Astrocyte (in vitro differentiated cells and primary cell): ENCODE data around the gene MRPL36. TPM values are rescaled to one million over a fixed set of nuclear protein-coding genes. Genes with fewer than 3 reads are reported as not detected.
"Not testable (repeated sequence)": the region's sequence is repeated elsewhere in the genome, so short reads cannot be mapped to it uniquely, and the experiment has no call there.

Experiments
- DNase-seq: peaks from one replicate; pipeline ENCODE4 v3.0.0-alpha.2; 2010; ENCODE audit warnings: low read depth
- FAIRE-seq: peaks from 2 replicates; lab custom pipeline; 2011; peaks lifted over from hg19 to GRCh38; lab: Jason Lieb, UNC
- H2AFZ ChIP-seq: 2 replicates; pipeline ENCODE4 v1.6.0; 2012; ENCODE audit warnings: low read depth, low read length, inconsistent platforms
- H3K27ac ChIP-seq: 2 replicates; pipeline ENCODE4 v1.5.1; 2011; ENCODE audit warnings: low read depth, low read length, inconsistent platforms
- H3K27me3 ChIP-seq: 2 replicates; pipeline ENCODE4 v1.6.0; 2011; ENCODE audit warnings: low read length, inconsistent platforms; ENCODE audit not compliant: insufficient read depth
- H3K36me3 ChIP-seq: 2 replicates; pipeline ENCODE4 v1.5.1; 2011; ENCODE audit warnings: low read length, inconsistent platforms; ENCODE audit not compliant: insufficient read depth
- H3K4me1 ChIP-seq: 2 replicates; pipeline ENCODE4 v1.5.1; 2011; ENCODE audit warnings: low read length, inconsistent platforms; ENCODE audit not compliant: insufficient read depth
- H3K4me2 ChIP-seq: 2 replicates; pipeline ENCODE4 v1.6.0; 2012; ENCODE audit warnings: low read length, inconsistent platforms
- H3K4me3 ChIP-seq: 2 replicates; pipeline ENCODE4 v1.5.1; 2011; ENCODE audit warnings: low read depth, mild to moderate bottlenecking, low read length, inconsistent platforms; ENCODE audit not compliant: insufficient read depth
- H3K79me2 ChIP-seq: 2 replicates; pipeline ENCODE4 v1.6.0; 2012; ENCODE audit warnings: mild to moderate bottlenecking, low read length, inconsistent platforms; ENCODE audit not compliant: insufficient read depth
- H3K9ac ChIP-seq: 2 replicates; pipeline ENCODE4 v1.6.0; 2012; ENCODE audit warnings: mild to moderate bottlenecking, low read length, inconsistent platforms
- H3K9me3 ChIP-seq: 2 replicates; pipeline ENCODE4 v1.5.1; 2012; ENCODE audit warnings: low read depth, mild to moderate bottlenecking, low read length, inconsistent platforms; ENCODE audit not compliant: insufficient read depth
- H4K20me1 ChIP-seq: 2 replicates; pipeline ENCODE4 v1.6.0; 2012; ENCODE audit warnings: low read length, inconsistent platforms; ENCODE audit not compliant: insufficient read depth
- H3K27ac Mint-ChIP-seq: one replicate; pipeline ENCODE4 v1.8.0; 2021; ENCODE audit warnings: mild to moderate bottlenecking, mixed read lengths; ENCODE audit not compliant: unreplicated experiment
- H3K27me3 Mint-ChIP-seq: one replicate; pipeline ENCODE4 v1.8.0; 2021; ENCODE audit warnings: low read depth, mixed read lengths; ENCODE audit not compliant: unreplicated experiment
- H3K36me3 Mint-ChIP-seq: one replicate; pipeline ENCODE4 v1.8.0; 2021; ENCODE audit warnings: low read depth, mixed read lengths; ENCODE audit not compliant: unreplicated experiment
- H3K4me1 Mint-ChIP-seq: one replicate; pipeline ENCODE4 v1.8.0; 2021; ENCODE audit warnings: low read depth, mixed read lengths; ENCODE audit not compliant: unreplicated experiment
- H3K4me3 Mint-ChIP-seq: one replicate; pipeline ENCODE4 v1.8.0; 2021; ENCODE audit warnings: mild to moderate bottlenecking, moderate library complexity, mixed read lengths; ENCODE audit not compliant: unreplicated experiment
- H3K9me3 Mint-ChIP-seq: one replicate; pipeline ENCODE4 v1.8.0; 2021; ENCODE audit warnings: mild to moderate bottlenecking, mixed read lengths; ENCODE audit not compliant: unreplicated experiment
- EZH2 ChIP-seq: IDR thresholded peaks from 2 replicates; pipeline ENCODE4 v1.6.1; 2012; ENCODE audit warnings: mild to moderate bottlenecking, low read length, inconsistent platforms; ENCODE audit not compliant: insufficient read depth
- total RNA-seq: library from RNA; stranded (reverse); gene quantifications from 2 replicates; pipeline ENCODE4 v1.2.1, GENCODE V29; 2021
- TF ChIP-seq, protein P1 (sequence below): IDR thresholded peaks from 2 replicates; pipeline ENCODE4 v1.5.1; 2011; ENCODE audit warnings: low read depth, mild to moderate bottlenecking, inconsistent platforms, low read length, moderate library complexity; ENCODE audit not compliant: insufficient read depth

The MRPL36 gene
- total RNA-seq, 1 donor from 2014 or later, result 72.2 TPM

DNA sequence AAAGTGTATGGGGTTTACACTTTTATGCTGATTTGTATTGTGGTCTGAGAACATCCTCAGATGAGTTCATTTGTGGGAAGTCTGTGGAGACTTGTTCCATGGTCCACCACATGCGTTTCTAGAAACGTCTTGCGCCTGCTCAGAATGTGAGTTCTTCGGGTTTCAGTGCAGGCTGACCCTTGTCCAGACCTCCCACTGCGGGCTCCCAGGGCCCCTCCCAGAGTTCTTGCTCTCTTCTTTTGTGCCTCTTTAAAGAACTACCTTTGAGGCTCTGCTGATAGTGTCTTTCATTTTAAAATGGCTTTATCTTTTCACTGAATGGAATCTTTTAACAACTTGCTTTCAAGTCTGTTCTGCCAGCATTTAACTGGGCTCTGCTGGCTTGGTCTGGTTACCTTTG, 19.1 kb upstream of the MRPL36 start:
- H2AFZ ChIP-seq, result no peak overlapping the region
- H3K27ac ChIP-seq, result no peak overlapping the region
- H3K4me3 ChIP-seq, result no peak overlapping the region
- H3K9ac ChIP-seq, result no peak overlapping the region
- Mint-ChIP-seq H3K9me3 (peaks cover 1% of the 10 kb centered on the region), H3K27ac (no peak overlapping the region), H3K4me3 (no peak overlapping the region), H3K36me3 (peaks cover 40% of the 10 kb centered on the region), H3K4me1 (peaks cover 5% of the 10 kb centered on the region), H3K27me3 (no peaks in the 10 kb centered on the region)
- H3K79me2 ChIP-seq, result no peaks in the 10 kb centered on the region
- no peaks in the 10 kb centered on the region for H3K4me1 ChIP-seq
- no peak overlapping the region for H3K4me2 ChIP-seq
- H3K27me3 ChIP-seq, result no peaks in the 10 kb centered on the region
- DNase-seq (no peak), FAIRE-seq (no peak)
- no peaks in the 10 kb centered on the region for H3K9me3 ChIP-seq
- peaks cover 13% of the 10 kb centered on the region for H4K20me1 ChIP-seq
- no peak for TF ChIP-seq EZH2
- TF ChIP-seq, protein P1, sequence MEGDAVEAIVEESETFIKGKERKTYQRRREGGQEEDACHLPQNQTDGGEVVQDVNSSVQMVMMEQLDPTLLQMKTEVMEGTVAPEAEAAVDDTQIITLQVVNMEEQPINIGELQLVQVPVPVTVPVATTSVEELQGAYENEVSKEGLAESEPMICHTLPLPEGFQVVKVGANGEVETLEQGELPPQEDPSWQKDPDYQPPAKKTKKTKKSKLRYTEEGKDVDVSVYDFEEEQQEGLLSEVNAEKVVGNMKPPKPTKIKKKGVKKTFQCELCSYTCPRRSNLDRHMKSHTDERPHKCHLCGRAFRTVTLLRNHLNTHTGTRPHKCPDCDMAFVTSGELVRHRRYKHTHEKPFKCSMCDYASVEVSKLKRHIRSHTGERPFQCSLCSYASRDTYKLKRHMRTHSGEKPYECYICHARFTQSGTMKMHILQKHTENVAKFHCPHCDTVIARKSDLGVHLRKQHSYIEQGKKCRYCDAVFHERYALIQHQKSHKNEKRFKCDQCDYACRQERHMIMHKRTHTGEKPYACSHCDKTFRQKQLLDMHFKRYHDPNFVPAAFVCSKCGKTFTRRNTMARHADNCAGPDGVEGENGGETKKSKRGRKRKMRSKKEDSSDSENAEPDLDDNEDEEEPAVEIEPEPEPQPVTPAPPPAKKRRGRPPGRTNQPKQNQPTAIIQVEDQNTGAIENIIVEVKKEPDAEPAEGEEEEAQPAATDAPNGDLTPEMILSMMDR, result no peak
- H3K36me3 ChIP-seq, result peaks cover 33% of the 10 kb centered on the region

DNA sequence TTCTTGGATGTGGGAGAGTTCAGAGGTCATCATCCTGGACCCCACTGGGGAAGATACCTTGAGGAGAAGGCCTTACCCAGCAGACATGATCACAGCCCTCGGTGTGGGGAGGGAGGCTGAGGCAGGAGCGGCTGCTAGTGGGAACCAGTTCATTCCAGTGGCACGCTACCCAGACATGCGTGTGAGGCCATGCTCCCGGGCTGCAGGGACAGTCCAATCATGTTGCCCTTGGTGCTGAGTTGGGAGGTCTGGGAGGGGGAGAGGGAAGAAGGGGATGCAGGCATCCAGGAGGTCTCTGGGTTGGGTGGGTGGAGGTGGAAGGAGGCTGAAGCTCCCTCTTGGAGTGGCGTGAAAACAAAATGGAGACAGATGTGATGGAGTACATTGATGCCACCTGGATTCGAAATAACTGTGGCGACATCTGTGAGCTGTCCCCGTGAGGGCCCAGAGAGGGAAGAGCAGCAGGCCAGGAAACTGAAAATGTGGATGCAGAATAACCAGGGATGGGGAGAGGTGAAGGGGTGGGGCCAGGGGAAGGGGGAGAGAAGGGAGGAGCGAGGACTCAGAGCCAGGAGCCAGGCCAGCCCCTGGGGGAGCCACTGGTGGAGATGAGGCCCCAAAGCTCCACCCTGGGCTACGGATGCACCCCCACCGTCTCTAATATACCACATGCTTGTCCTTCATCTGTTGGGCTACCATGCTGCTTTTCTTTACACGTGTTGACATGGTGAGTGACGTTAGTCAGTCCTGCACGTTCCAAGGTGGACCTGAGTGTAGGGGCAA, 17.8 kb upstream of the MRPL36 start:
- Mint-ChIP-seq H3K4me1 (peaks cover 13% of the 10 kb centered on the region), H3K4me3 (no peak overlapping the region), H3K36me3 (peaks cover 49% of the 10 kb centered on the region), H3K27ac (no peak overlapping the region), H3K9me3 (peaks cover 3% of the 10 kb centered on the region), H3K27me3 (no peaks in the 10 kb centered on the region)
- no peaks in the 10 kb centered on the region for H3K4me1 ChIP-seq
- H2AFZ ChIP-seq, result no peak overlapping the region
- H3K27ac ChIP-seq, result no peak overlapping the region
- peaks cover 23% of the 10 kb centered on the region for H4K20me1 ChIP-seq
- TF ChIP-seq, protein P1, result no peak
- no peak for TF ChIP-seq EZH2
- no peaks in the 10 kb centered on the region for H3K9me3 ChIP-seq
- no peak for FAIRE-seq
- no peak overlapping the region for H3K4me2 ChIP-seq
- no peak for DNase-seq
- H3K36me3 ChIP-seq, result peaks cover 33% of the 10 kb centered on the region
- H3K79me2 ChIP-seq, result peaks cover under 1% of the 10 kb centered on the region
- H3K4me3 ChIP-seq, result no peak overlapping the region
- H3K27me3 ChIP-seq, result no peaks in the 10 kb centered on the region
- H3K9ac ChIP-seq, result no peak overlapping the region

DNA sequence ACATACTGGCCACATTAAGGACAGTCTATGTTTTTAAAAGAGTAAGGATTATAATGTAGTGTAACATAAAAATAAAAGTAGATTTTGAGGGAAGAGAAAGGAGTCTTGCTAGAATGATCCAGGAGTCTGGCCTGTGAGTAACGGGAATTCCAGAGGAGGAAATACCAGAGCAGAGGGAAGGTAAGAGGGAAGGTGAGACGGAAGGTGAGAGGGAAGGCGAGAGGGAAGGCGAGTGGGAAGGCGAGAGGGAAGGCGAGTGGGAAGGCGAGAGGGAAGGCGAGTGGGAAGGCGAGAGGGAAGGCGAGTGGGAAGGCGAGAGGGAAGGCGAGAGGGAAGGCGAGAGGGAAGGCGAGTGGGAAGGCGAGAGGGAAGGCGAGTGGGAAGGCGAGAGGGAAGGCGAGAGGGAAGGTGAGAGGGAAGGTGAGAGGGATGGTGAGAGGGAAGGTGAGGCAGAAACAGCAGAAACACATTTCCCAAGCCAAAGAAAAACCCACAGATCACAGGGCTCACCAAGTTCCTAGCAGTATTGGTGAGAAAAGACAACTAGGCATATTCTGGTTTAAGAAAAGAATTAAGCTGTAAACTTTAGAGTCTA, 17.0 kb upstream of the MRPL36 start:
- H3K4me1 ChIP-seq, H3K27ac Mint-ChIP-seq, H3K4me2 ChIP-seq, H3K9me3 Mint-ChIP-seq, H3K27me3 ChIP-seq, H3K79me2 ChIP-seq, H3K4me3 ChIP-seq, H3K27me3 Mint-ChIP-seq, H3K27ac ChIP-seq, H2AFZ ChIP-seq, DNase-seq, H3K4me3 Mint-ChIP-seq, H3K9me3 ChIP-seq, FAIRE-seq, H3K9ac ChIP-seq: not testable (repeated sequence)
- H4K20me1 ChIP-seq, result peaks cover 21% of the 10 kb centered on the region
- H3K36me3 Mint-ChIP-seq, result peaks cover 52% of the 10 kb centered on the region
- peaks cover 13% of the 10 kb centered on the region for H3K4me1 Mint-ChIP-seq
- peaks cover 29% of the 10 kb centered on the region for H3K36me3 ChIP-seq
